ENCODE measurements around the gene LAPTM5.
A peak's percentile ranks its signal among the peaks of the same experiment; 100 is the strongest.

LAPTM5 gene

DNA sequence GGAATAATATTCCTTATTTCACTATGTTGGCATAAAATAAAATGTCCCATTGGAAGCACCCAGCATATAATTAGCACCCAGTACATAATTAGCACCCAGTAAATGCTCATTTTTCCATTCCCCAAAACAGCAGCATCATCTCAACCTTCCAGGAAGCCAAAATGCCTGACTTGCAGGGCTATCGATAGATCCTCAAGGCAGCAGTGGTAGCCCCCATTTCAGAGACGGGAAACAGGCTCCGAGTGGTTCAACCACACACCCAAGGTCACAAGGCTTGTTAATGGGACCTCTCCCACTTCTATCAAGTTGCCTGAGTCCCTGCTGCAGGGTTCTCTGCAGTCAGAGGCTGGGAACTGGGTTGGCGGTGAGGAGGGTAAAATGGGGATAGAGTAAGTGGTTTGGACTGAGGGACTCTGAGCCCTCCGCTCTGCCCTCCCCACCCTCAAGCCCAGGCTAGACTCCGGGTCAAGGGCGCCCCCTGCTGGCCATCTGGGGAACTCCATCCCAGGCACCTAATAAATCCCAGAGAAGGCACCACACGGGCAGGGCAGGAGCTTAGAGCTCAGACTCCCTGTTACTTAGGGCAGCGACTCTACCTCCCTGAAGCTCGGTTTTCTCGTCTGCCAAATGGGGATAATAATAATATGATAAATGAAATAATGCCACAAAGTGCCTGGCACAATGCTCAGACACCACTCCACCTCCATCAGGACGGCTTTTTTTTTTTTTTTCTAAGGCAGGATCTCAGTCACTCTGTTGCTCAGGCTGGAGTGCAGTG, 21.9 kb upstream of the LAPTM5 start:
- TF ChIP-seq, protein P1, sequence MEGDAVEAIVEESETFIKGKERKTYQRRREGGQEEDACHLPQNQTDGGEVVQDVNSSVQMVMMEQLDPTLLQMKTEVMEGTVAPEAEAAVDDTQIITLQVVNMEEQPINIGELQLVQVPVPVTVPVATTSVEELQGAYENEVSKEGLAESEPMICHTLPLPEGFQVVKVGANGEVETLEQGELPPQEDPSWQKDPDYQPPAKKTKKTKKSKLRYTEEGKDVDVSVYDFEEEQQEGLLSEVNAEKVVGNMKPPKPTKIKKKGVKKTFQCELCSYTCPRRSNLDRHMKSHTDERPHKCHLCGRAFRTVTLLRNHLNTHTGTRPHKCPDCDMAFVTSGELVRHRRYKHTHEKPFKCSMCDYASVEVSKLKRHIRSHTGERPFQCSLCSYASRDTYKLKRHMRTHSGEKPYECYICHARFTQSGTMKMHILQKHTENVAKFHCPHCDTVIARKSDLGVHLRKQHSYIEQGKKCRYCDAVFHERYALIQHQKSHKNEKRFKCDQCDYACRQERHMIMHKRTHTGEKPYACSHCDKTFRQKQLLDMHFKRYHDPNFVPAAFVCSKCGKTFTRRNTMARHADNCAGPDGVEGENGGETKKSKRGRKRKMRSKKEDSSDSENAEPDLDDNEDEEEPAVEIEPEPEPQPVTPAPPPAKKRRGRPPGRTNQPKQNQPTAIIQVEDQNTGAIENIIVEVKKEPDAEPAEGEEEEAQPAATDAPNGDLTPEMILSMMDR (IDR thresholded peaks at IDR 0.05; ENCODE audit: extremely low read depth, missing control alignments) = peak; percentile 94
- DNase-seq (ENCODE audit: low spot score) = peak; percentile 86

- TF ChIP-seq, protein P1 (IDR thresholded peaks at IDR 0.05; ENCODE audit: extremely low read depth, missing control alignments) = no peak
- no peak for DNase-seq (ENCODE audit: low spot score)
Measured at GRCh38 chr1:30778979-30779293, 21.4 kb upstream of the LAPTM5 start.

- DNase-seq (ENCODE audit: low spot score) = no peak
- TF ChIP-seq, protein P1 (IDR thresholded peaks at IDR 0.05; ENCODE audit: extremely low read depth, missing control alignments) = no peak
Measured at GRCh38 chr1:30778154-30778978, 20.8 kb upstream of the LAPTM5 start.

DNA sequence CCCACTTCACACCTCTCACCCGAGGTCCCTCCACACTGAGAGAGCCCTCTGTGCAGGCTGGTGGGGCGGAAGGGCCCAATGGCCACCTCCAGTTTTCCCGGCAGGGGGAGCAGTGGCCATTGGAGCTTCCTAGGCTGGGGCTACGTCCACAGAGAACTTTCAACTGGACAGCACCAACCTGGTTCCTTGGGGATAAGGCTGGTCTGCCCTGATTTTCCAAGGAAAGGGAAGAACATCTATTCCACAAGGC, 20.3 kb upstream of the LAPTM5 start:
- TF ChIP-seq, protein P1 (IDR thresholded peaks at IDR 0.05; ENCODE audit: extremely low read depth, missing control alignments) = no peak
- DNase-seq (ENCODE audit: low spot score) = no peak

DNA sequence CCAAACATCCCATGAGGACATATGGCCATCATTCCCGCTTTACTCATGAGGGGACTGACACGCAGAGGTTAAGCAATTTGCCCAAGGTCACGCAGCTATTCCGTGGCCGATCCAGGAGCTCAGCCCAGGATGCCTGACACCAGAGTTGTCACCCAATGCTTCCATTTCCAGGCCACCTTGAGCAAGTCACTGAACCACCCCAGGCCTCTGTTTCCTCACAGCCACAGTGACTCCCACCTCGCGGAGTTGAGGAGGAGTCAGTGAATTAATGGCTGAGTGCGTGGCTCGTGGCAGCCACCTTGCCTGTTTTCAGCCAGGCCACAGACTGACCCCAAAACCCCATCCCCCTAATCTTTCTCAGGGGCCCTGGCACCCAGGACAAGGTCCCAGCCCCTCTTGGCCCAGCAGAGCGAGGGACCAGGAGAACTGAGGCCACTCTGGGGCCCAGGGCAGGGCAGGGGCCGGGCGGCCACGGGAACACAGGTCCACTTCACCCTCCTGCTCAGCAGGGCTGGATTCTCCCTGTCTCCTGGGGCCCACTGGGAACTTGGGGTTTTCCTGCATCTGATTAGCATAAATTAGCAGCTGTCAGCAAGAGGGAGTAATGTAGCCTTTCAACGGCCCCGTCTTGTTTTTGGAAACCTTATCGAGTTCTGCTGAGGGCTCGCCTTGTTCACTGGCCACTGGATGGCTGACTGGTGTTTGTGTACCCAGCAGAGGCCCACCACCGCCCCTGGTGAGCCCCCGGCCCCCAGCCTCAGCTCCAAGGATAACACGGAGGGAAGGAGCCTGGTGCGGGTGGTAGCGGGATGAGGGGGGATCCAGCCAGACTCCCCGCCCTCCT, 19.7 kb upstream of the LAPTM5 start:
- TF ChIP-seq, protein P1 (IDR thresholded peaks at IDR 0.05; ENCODE audit: extremely low read depth, missing control alignments) = no peak
- no peak for DNase-seq (ENCODE audit: low spot score)

DNA sequence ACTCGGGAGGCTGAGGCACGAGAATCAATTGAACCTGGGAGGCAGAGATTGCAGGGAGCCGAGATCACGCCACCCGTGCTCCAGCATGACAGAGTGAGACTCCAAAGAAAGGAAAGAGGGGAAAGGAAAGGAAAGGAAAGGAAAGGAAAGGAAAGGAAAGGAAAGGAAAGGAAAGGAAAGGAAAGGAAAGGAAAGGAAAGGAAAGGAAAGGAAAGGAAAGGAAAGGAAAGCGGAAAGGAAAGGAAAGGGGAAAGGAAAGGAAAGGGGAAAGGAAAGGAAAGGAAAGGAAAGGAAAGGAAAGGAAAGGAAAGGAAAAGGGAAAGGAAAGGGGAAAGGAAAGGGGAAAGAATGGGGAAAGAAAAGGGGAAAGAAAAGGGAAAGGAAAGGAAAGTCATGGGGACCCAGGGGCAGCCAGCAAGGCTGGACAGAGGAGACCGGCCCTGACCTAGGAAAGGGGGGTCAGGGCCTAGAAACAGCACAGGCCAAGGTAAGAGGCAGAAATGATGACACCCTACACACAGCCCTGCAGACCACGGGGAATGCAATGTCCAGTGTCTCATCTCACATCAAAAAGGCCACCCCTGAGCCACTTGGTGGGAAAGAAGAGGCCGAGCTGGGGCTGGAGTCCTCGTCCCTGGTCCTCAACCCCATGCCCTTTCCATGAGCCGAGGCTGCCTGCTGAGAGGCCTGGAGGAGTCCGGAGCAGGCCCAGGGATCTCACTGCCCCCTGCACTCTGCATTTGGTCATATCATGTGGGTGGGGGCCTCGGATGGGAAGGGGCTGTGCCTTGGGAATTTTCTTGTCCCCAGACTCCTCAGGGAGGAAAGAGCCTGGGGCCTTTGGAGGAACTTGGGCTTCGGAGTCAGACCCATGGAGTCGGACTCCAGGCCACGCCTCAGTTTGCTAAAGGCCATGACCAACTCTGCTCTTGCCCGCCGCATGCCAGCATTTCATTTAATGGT, 18.8 kb upstream of the LAPTM5 start:
- TF ChIP-seq, protein P1 (IDR thresholded peaks at IDR 0.05; ENCODE audit: extremely low read depth, missing control alignments) = no peak

More for the DNA sequence above, 18.8 kb upstream of the LAPTM5 start:
- no peak for DNase-seq (ENCODE audit: low spot score)
